DOHH2 (cell line): ENCODE measurements around the gene DUOX1.

Source experiments
- H3F3A ChIP-seq: fragments of 200-600 bp; sonication (generic), shearing (Covaris generic); 2 replicates; pipeline ENCODE4 v1.6.0; 2016; ENCODE audit warnings: antibody characterized with exemption, mild to moderate bottlenecking; ENCODE audit not compliant: control insufficient read depth, insufficient read depth
- H3K27ac ChIP-seq: fragments of 200-600 bp; sonication (generic); 2 replicates; pipeline ENCODE4 v1.5.1; 2014; ENCODE audit warnings: low read depth, mild to moderate bottlenecking, low read length, moderate library complexity
- H3K27me3 ChIP-seq: fragments of 200-600 bp; sonication (generic); 2 replicates; pipeline ENCODE4 v1.6.1; 2014; ENCODE audit warnings: mild to moderate bottlenecking, low read length, mixed read lengths; ENCODE audit not compliant: control insufficient read depth
- H3K36me3 ChIP-seq: fragments of 200-600 bp; sonication (generic); 2 replicates; pipeline ENCODE4 v1.6.1; 2014; ENCODE audit warnings: mild to moderate bottlenecking, low read length, moderate library complexity, mixed read lengths; ENCODE audit not compliant: control insufficient read depth
- H3K4me1 ChIP-seq: fragments of 200-600 bp; sonication (generic); 2 replicates; pipeline ENCODE4 v1.6.1; 2014; ENCODE audit warnings: mild to moderate bottlenecking, low read length, mixed read lengths; ENCODE audit not compliant: control insufficient read depth
- H3K4me2 ChIP-seq: fragments of 200-600 bp; sonication (generic); 2 replicates; pipeline ENCODE4 v1.6.0; 2014; ENCODE audit warnings: mild to moderate bottlenecking, low read length, moderate library complexity
- H3K4me3 ChIP-seq: fragments of 200-600 bp; sonication (generic); 2 replicates; pipeline ENCODE4 v1.5.1; 2014; ENCODE audit warnings: mild to moderate bottlenecking, low read length, mixed read lengths
- H3K79me2 ChIP-seq: fragments of 200-600 bp; sonication (generic); 2 replicates; pipeline ENCODE4 v1.6.1; 2014; ENCODE audit warnings: mild to moderate bottlenecking, low read length, mixed read lengths; ENCODE audit not compliant: control insufficient read depth
- H3K9me2 ChIP-seq: fragments of 200-600 bp; sonication (generic); replicated peaks from 2 replicates; pipeline ENCODE4 v1.6.1; 2014; ENCODE audit warnings: mild to moderate bottlenecking, low read length, mixed read lengths; ENCODE audit not compliant: control insufficient read depth
- H3K9me3 ChIP-seq: fragments of 200-600 bp; sonication (generic); 2 replicates; pipeline ENCODE4 v1.6.1; 2014; ENCODE audit warnings: antibody characterized with exemption, low read length, mixed read lengths; ENCODE audit not compliant: control insufficient read depth, insufficient read depth
- H4K20me1 ChIP-seq: fragments of 200-600 bp; sonication (generic); 2 replicates; pipeline ENCODE4 v1.6.0; 2014; ENCODE audit warnings: low read depth, mild to moderate bottlenecking, antibody characterized with exemption, low read length, moderate library complexity; ENCODE audit not compliant: control insufficient read depth, insufficient read depth
- CTCF ChIP-seq: fragments of 200-600 bp; sonication (generic); IDR thresholded peaks from one replicate; pipeline ENCODE4 v1.5.1; 2014; ENCODE audit warnings: antibody characterized with exemption, mild to moderate bottlenecking, low read depth, low read length; ENCODE audit not compliant: poor library complexity, severe bottlenecking
- EZH2phosphoT487 ChIP-seq: fragments of 200-600 bp; sonication (generic); IDR thresholded peaks from 2 replicates; pipeline ENCODE4 v1.6.1; 2017; ENCODE audit warnings: borderline replicate concordance, mild to moderate bottlenecking, antibody characterized with exemption, low read length, moderate library complexity, mixed read lengths

DUOX1 gene

GRCh38 chr15:45201869-45202268, 72.1 kb downstream of the DUOX1 start:
- Histone ChIP-seq H3K27ac (no peak overlapping the region), H3K36me3 (no peaks in the 10 kb centered on the region), H3K4me3 (no peak overlapping the region), H3F3A (peaks cover 17% of the 10 kb centered on the region), H3K4me1 (peaks cover 35% of the 10 kb centered on the region), H3K9me3 (no peaks in the 10 kb centered on the region), H3K4me2 (peak overlapping the region; percentile 78), H3K27me3 (no peaks in the 10 kb centered on the region), H4K20me1 (no peaks in the 10 kb centered on the region), H3K9me2 (no peaks in the 10 kb centered on the region), H3K79me2 (no peaks in the 10 kb centered on the region)
- no peak for TF ChIP-seq EZH2phosphoT487
- TF ChIP-seq CTCF: no peak

GRCh38 chr15:45203182-45203581, 73.4 kb downstream of the DUOX1 start:
- Histone ChIP-seq H3K4me2 (no peak overlapping the region), H3F3A (peaks cover 14% of the 10 kb centered on the region), H3K36me3 (no peaks in the 10 kb centered on the region), H3K27me3 (peaks cover 1% of the 10 kb centered on the region; the same call in 1 of the 2 replicates), H3K4me1 (peaks cover 26% of the 10 kb centered on the region), H3K9me3 (no peaks in the 10 kb centered on the region), H4K20me1 (no peaks in the 10 kb centered on the region), H3K27ac (no peak overlapping the region), H3K4me3 (no peak overlapping the region), H3K9me2 (no peaks in the 10 kb centered on the region), H3K79me2 (no peaks in the 10 kb centered on the region)
- no peak for TF ChIP-seq EZH2phosphoT487
- no peak for TF ChIP-seq CTCF

- Histone ChIP-seq H3F3A (peaks cover 6% of the 10 kb centered on the region; the same call in 1 of the 2 replicates), H3K9me2 (no peaks in the 10 kb centered on the region), H3K4me1 (peaks cover 17% of the 10 kb centered on the region), H3K4me3 (no peak overlapping the region), H3K27me3 (peaks cover 3% of the 10 kb centered on the region; the same call in 1 of the 2 replicates), H3K4me2 (no peak overlapping the region), H4K20me1 (no peaks in the 10 kb centered on the region), H3K27ac (no peak overlapping the region), H3K9me3 (no peaks in the 10 kb centered on the region), H3K36me3 (no peaks in the 10 kb centered on the region), H3K79me2 (no peaks in the 10 kb centered on the region)
- peak; percentile 96 for TF ChIP-seq CTCF
- TF ChIP-seq EZH2phosphoT487: no peak
Measured at GRCh38 chr15:45205192-45205591, 75.4 kb downstream of the DUOX1 start.
